Hematopoietic multipotent progenitor cell treated with erythropoietin and hydrocortisone succinate and interleukin-3 and kit ligand, for 15 days (in vitro differentiated cells): ENCODE results near the gene MARK1.

Experiments used
- DNase-seq: peaks from one replicate; pipeline ENCODE4 v3.0.0-alpha.2; 2015; ENCODE audit warnings: low spot score

Gene MARK1

DNA sequence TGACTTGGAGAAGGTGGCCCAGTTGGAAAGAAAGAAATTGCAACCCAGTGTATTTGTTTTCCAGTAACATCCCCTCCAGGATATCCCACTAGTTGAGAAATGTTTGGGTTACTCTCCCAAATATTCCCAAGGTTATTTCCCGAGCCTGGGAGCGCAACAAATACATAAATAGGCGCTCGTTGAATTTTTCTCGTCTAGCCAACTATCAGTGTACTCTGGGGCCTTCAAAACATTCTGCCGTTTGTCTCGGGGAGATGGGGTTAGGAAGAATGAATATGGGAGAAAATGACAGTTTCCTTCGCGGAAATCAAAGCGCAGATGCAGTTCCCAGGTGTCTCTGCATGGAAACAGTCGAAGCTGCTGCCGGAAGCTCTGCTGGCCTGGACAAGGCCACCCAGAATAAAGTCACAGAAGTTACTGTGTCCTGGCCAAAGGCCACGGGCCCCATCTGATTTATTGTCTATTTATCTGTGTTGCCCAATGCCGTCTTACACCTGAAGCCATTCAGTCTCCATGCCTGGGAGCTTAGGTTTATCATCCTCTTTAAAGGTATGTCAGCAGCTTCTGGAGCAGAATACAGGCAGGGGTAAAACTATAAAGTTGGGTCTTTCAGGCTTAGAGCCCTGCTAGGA, 163.2 kb downstream of the MARK1 start:
- no peak for DNase-seq

DNA sequence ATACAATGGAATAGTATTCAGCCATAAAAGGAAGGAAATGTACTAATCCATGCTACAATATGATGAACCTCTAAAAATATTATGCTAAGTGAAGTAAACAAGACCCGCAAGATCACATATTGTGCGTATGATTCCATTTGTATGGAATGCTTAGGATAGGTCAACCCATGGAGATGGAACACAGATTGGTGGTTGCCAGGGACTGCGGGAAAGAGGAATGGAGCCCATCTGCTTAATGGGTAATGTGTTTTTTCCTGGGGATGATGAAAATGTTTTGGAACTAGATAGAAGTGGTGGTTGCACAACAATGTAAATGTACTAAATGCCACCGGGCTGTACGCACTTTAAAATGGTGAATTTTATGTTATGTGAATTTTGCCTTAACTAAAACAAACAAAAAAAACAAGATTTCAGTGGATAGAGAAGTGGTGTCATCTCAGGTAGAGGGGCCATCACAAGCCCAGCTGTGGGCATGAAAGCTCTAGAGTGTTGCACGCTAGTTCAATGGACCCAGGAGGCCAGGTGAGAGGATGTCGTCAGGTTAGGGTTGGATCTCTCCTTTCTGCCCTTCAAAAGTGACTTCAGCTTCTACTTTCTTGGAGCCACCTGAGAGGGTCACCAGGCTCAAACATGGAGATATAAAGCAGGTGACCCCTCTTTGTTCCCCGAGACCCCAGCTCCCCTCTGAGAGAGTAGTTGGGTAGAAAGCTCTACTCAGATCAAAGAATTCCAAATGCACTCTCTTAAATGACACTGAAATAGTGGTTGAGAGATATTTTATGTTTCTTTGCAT, 164.7 kb downstream of the MARK1 start:
- DNase-seq, result no peak

DNA sequence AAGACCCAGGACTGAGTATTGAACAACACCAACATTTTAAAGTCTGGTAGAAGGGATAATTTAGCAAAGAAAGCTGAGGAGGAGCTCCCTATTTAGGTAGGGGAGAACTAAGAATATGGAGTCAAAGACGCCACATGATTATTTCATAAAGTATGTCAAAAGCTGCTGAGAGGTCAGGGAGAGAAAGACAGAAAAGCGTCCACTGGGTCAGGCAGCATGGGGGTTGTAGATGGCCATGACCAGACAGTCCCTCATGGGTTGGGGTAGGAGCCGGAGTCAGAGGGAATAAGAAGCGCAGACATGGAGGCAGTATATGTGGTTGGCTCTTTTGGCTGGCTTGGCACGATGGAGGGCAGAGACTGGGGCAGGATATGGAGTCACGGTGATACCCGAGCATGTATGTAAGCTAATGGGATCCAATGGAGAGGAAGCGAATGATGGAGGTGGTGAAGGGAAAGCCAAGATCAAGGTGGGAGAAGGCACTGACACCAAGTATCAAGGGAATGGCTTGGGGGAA, 167.0 kb downstream of the MARK1 start:
- no peak for DNase-seq

DNA sequence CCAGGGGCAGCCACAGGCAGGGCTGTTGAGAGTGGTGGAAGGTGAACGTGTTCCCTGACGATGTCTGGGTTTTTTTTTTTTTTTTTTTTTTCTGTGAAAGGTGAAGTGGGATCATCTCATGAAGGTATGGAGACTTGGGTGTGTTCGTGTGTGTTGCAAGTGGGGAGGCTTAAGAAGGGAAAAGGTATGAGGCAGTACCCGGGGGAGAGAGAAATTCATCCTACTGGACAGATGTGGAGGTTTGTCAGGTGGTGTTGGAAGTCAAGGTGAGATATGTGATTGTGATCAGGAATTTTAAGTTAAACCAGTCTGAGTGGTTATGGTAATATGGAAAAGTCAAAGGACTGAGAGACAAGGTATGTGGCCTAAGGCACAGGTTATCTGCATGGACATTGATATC, 167.5 kb downstream of the MARK1 start:
- DNase-seq, result no peak

DNA sequence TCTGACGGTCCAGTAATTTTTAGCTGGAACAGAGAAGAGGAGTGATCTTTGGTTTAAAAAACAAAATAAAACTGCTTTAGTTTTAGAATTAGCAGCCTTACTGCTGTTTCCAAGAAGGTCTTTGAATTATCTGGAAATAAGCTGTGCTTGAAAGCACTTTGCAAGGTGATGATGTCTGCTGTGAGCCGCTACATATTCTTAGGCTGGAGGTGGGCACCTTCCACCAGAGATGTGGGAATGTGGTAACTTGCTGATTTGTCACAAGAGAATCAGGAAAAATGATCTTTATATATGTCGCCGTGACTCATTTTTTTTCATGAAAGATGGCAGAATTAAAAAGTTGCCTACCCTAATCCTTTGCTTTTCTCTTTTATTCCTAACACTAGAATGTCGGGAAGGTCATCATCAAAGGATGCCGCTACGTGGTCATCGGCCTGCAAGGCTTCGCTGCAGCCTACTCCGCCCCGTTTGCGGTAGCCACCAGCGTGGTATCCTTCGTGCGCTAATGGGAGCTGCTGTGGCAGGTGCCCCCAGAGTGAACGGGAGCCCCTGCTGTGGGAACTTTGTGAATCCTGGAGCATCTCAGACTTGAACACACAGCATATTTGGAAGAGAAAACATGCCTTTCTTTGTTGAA, 168.4 kb downstream of the MARK1 start:
- no peak for DNase-seq

DNA sequence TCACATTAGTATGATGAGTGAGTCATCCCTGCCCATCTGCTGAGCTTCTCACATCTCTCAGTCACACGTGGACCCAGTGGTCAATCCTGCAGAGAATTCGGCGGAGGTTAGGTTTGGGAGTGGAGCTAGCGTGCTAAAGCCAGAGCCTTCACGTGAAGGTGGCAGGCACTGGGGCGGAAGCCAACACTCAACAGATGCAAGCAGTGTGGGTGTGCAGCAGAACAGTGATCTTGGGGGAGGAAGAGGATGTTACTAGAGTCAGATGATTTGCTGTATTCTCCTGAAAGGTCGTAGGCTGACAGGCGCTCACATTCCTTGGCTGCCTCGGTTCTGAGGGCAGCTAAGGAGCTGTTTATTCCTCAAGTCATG, 168.9 kb downstream of the MARK1 start:
- no peak for DNase-seq

DNA sequence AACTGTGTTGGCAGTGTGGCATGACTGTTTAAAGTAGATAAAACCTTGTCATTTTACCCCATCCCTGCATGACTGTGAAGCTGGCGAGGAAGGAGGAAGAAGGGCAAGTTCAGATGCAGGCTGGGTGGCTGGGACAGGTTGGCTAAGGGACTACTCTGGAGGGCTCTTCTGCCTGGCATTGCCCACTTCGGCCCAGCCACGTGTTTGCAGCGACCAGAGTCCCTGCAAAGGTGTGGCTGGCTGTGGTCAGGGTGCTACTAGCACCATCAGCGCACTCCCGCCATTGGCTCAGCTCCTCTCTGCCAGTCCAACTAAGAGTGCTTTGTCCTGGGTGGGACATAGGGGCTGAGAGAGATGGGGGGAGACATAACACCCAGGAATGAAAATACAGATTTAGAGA, 169.4 kb downstream of the MARK1 start:
- DNase-seq, result no peak

DNA sequence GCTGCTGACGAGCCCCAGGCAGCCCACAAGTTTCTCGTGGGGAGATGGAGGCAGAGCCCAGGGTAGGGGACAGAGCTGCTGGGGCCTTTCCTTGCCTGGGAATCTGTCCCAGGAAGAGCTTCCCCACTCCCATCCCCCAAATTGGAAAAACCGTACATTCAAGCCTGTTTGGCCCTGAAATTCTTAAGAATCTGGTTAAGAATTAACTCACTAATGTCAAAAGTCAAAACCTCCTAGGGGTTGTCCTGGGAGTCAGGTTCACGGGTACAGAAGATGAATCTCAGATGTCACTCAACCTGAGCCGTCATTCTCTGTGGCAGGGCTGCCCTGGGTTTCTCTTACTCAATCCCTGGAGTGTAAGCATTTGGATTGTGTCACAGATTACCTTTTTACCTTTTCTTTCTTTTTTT, 170.7 kb downstream of the MARK1 start:
- no peak for DNase-seq

DNA sequence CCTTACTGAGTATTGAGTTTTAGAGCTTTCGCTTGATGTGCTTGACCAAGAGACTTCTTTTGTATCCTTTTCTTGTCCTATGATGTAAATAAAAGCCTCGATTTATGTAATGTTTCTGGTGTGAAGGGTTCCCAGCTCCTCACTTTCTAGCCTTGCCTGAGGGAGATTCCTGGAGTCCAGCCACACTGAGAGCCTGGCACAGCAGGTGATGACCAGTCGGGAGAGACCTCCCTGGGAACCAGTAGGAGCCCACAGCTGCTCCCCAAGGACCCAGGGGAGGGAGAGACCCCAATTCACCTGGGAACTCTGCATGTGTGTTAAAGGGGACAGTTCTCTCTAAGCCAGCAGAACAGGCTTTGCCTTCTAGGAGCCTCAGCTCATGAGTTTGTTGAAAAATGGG, 171.1 kb downstream of the MARK1 start:
- DNase-seq, result no peak

DNA sequence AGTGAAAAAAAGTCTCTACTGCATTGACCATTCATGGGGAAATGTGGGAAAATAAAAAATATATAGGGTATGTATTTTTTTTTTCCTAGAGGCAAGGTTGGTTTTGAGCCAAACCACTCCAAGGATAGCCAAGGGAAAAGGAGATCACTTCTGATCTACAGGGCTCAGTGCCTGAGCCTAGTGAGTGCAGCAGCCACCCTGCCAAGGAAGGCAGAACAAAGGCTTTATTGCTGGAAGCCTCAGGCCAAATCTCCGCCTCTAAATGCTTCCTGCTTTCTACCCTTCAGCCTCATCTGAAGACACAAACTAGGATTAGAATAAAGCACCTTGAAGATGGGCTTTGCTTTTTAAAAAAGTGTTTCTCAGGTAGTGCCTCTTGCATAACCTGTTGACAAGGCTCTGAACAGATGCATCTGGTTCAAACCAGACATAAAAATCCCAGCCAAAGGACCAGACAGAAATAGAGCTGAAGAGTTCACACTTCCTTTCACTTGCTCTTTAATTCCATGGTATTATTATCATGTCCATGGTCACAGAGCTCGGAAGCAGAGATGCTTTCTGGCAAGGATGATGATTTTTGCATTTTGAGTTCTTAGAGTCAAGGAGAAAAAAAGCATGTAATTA, 172.7 kb downstream of the MARK1 start:
- DNase-seq, result no peak

DNA sequence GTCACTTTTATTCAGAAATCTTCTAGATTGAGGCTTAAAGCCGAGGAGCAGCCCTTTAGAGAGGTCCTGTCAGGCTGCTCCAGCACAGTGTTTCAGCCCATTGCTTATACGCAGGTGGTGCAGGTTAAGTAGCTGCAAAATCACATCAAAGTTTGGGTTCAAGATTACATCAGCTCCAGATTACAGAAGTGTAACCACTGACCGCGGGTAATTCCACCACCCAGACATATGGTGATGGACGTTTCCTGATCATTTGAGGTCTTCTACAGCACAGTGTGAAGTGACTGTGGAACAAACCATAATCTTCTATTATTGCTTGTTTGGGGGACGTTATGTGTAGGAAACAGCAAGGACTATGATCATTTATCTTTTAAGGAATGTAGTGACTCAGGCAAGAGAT, 174.0 kb downstream of the MARK1 start:
- DNase-seq, result no peak

DNA sequence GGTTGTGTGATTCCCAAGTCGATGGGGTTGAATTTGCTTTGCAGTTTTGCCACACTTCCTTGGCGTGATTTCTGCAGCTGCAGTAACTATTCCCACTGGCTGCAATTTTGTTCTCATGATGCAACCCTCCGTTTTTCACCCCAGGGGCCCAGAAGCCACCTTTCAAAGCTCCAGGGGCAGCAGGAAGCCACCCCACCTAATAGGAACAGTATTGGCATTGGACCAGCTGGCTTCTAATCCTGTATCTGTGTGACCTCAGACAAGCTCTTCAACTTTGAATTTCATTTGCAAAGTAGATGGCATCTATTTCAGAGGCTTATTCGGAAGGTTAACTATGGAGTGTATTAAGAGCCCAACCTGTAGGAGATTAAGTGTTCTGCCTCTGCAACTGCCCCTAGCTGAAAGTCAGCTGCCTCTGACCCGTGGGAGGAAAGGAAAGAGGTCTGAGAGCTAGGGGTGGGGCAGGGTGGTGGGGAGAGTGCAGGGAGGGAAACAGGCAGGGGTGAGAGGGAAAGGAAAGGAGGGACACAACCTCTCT, 174.9 kb downstream of the MARK1 start:
- DNase-seq, result no peak

DNA sequence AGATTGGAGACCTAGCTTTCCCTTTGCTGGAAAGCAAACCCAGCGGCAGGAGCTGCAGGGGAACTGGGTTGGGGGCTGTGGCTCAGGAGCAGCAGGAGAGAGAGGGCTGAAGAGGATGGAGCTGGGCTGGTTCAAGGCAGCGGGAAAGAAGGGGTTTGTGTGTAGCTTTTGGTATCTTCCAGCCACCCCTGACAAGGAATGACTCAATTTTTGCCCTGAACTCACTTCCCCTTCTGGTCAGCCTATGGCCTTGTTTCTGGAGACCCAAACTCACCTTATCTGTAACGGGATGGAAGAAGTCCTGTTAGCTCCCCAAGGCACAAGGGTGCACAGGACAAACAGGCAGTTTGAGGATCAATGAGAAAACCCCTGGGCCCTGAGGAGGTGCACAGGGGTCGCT, 175.4 kb downstream of the MARK1 start:
- no peak for DNase-seq

DNA sequence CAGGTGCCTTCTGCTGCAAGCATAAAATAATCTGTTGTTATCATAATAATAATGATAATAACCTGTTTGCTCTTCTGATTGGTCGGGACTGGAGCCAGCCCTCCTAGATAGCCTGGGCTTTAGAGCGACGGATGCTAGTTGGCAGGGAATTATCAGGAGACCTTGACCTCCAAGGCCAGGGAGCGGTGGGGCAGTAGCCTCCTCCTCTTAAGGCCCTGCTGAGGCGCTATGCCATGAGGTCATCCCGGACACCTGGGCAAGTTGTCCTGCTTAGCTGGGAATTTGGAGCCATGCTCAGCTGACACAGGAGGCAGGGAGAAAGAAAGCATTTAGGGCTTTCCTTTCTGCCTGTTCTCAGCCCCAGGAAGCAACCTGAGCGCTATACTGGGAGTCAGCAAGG, 177.8 kb downstream of the MARK1 start:
- DNase-seq, result no peak

DNA sequence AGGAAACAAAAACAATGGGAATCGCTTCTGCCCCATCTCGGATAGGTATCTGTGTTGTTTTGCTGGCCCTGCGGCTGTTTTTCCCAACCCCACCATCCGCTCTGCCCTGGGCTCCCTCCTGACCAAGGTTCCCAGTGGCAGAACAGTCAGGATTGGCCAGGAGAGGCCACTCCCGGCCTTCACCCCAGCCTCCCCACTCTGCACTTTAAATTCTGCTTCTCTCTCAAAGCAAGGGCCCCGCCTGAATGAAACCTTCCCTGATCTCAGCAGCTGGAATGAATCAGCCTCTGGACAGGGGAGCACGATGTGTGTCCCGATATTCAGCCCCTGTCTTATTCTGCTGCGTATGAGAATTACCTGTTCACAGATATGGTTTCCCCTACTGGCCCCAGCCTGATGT, 178.5 kb downstream of the MARK1 start:
- no peak for DNase-seq

DNA sequence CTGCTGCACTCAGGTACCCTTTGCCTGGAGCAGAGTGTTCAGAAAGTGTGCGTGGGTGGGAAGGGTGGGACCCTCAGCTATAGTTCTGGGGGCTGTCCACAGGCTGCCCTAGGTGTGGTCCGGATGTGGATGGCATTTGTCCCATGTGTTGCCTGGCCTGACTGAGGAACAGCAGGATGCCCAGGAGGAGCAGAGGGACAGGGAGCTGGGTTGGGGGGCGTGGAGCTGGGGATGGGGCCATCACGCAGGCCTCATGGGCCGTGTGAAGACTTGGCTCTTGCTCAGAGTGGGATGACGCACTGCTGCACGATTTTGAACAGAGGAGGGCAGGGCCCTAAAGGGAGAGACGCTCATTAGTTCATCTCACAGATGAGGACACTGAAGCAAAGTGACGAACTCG, 179.2 kb downstream of the MARK1 start:
- no peak for DNase-seq

DNA sequence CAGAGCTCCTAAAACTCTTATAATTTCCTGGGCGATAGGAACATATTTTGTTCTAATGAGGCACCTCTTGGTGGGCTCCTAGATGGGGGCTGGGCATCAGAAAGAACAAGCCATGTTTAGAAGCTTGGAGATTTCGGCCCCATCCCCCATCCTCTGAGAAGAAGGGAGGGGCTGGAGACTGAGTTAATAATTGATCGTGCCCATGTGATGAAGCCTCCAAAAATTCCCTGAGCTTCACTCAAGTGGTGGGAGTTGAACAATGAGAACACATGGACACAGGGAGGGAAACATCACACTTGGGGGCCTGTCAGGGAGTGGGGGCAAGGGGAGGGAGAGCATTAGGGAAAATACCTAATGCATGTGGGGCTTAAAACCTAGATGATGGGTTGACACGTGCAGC, 180.3 kb downstream of the MARK1 start:
- DNase-seq, result no peak

DNA sequence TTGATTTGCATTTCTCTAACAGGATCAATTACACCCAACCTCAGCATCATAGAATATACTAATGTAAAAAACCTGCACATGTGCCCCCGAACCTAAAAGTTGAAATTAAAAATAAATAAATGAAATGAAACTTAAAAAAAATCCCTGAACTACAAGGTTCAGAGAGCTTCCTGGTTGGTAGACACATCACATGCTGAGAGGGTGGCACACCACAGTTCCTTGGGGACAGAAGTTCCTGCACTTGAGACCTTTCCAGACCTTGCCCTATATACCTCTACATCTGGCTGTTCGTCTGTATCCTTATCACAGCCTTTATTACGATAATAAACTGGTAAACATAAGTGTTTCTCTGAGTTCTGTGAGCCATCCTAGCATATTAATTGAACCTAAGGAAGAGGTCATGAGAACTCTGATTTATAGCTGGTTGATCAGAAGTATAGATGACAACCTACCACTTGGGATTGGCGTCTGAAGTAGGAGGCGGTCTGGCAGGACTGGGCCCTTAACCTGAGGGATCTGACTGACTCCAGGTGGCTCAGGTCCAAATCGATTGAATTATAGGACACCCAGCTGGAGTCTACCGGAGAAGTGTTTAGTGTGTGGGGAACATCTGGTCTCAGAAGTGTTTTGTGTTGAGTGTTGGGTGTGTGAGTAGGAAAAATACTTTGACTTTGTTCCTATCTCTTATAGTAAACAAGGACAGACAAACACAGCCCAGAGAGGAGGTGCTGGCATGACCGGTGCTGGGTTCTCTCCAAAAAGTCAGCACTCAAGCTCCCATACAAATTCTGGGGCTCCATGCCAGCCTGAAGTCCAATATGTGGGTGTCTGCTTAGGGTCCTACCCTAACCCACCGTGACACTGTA, 181.2 kb downstream of the MARK1 start:
- no peak for DNase-seq

DNA sequence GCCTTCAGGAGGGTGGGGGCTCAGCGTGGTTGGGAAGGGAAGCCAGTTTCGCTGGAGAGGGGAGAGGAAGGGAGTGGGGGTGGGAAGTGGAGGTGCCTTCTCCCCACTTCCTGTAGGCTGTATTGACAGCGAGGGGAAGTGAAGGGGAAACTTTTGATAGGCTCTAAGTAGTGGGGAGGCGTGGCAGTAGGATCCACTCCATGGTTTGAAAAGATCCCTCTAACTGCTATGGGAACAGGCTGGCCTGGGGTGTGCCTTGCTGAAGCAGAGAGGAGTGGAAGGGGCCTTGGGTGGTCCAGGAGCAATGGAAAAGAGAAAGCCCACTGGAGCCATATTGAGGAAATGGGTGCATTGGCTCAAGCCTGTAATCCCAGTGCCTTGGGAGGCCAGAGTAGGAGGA, 182.4 kb downstream of the MARK1 start:
- DNase-seq, result no peak

DNA sequence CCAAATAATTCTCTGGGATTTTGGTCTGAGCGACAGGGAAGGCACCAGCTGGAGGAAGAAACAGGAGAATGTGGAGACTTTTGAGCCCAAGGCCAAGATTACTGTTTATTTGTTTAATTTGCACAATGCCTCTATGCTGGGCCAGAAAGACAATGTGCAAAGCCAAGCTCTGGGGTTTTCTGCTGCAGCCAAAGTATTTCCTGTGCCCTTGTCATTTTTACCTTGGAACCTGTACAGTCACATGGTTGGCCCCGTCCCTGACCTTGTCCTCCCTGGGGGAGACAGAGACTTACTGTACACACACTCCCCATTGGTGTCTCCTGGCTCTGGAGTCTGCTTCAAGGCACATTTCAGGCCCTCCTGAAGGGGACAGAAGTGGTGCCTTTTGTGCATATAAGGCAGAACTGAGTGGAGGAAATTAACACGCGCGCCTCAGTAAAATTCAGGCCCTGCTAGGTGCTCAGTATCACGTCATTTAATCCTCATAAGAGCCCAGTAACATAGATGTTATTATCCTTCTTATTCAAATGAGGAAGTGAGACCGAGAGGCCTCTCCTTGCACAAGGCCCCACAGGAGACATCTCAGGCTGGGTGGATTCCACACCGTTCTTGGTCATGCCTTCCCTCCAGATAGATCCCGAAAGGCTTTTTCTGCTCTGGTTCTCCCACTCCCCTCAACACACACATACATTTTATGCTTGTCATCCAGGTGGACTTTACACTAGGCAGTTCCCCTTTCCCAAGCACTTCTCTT, 183.3 kb downstream of the MARK1 start:
- DNase-seq, result no peak
